Activated CD8-positive, alpha-beta memory T cell treated with anti-CD3 and anti-CD28 coated beads, Interleukin-2, amount 50 U/mL, for 24 hours (primary cell): ENCODE data around the gene SULT1A2.
"Not testable (repeated sequence)": the region's sequence is repeated elsewhere in the genome, so short reads cannot be mapped to it uniquely, and the experiment has no call there.

ENCODE experiments used
- DNase-seq: peaks from one replicate; pipeline ENCODE4 v3.0.0-alpha.2; 2020; ENCODE audit errors: extremely low read depth

Gene SULT1A2

DNA sequence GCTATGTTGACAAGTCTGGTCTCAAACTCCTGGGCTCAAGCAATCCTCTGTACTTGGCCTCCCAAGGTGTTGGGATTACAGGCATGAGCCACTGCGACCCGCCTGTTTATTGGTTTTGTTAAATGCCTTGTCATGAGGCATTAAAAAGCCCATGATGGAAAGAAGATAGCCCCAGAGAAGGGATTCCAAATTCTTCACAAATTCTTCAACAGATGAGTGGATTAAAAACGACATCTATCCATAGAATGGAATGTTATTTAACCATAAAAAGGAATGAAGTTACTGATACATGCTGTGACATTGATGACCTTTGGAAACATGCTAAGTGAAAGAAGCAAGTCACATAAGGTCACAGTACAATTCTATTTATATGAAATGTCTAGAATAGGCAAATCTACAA is 38.4 kb downstream of the SULT1A2 start:
- DNase-seq: no peak

DNA sequence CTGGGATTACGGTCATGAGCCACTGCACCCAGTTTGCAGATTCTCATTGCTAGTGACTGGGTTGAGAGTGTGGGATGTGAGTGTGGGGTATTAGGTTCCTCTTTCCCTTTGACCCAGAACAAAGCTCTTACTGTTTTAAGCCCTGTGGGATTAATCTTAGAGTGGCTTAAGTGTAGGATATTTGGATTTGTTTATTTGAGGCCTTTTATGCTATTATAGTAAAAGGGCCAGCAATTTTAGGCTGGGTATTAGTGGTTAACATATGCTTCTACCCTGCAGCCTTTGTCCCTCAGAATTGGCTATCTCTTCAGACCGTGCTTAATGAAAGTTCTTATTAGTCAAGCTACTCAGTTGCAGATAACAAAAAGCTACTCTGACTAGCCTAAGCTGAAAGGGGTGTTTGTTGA is 39.9 kb downstream of the SULT1A2 start:
- no peak for DNase-seq

DNA sequence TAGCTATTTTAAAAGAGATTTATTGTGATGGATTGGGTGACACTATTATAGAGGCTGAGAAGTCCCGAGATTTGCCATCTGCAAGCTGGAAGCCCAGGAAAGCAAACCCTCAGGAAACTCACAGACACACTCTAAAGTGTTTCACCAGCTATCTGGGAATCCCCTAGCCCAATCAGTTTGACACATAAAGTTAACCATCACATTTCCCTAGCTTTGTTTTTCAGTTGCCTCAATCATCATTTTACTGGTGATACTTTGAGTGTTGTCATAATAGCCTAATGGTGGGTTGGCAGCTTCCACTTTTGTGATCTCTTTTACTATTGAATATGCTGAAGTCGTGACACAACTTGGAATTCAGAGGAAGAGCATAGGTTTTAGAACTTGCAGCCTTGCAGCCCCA is 41.3 kb downstream of the SULT1A2 start:
- no peak for DNase-seq

DNA sequence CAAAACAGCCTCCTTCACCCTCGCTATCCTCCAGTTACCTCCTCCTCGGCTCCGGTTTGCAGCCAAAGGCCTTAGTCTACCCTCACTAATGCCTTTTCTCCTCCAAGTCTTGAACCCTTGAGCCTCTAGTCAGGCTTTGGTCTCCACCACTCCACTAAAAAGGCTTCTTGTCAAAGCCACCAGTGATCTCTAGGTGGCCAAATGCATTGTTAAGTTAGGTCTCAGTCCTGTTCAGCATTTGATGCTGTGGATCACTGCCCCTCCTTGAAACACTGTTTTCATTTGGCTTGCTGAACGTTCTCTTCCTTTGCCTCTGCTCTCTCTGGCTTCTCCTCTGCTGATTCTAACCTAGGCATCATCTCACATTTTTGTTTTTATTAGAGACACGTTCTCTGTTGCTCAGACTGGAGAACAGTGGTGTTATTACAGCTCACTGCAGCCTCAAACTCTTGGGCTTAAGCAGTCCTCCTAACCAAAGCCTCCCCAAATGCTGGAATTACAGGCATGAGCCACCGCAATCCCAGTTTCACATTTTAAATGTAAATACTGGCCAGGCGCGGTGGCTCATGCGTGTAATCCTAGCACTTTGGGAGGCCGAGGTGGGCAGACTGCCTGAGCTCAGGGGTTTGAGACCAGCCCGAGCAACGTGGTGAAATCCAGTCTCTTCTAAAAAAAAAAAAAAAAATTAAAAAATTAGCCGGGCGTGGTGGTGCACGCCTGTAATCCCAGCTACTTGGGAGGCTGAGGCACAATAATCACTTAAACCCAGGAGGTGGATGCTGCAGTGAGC is 42.0 kb downstream of the SULT1A2 start:
- no peak for DNase-seq

DNA sequence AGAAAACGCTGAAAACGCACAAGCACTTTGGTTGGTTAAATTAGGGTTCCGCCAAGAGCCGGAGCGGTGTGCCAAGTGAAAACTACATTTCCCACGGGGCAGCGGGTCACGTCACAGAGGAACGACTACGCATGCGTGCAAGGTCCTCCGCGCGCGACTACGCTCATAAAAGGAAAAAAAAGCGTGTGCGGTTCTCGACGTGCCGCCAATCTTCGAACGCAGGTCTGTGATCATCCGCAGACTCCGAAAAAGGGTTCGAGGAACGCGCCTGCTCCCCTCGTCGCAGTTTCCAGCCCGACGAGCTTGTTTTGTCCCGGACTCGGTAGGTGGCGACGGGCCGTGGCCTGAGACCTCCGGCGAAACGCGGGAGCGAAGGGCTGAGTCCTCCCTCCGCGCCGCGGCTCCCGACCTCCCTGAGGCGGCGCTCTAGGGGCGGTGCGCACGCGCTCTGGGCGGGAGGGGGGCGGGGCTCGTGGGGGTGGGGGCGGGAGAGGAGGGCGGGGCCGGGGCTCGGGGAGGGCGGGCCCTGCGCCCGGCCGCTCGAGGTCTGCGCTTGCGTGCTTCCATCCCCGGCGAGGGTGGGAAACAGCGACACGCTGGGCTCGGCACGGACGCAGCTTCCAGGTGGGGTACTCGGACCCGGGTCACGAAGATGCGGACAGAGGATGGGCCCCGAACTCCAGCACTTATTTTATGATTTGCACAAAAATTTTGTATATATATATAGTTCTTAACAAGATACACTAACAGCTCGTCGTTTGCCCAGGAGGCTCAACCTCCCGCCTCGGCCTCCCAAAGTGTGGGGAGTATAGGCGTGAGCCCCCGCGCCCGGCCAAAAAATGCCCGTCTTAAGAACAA is 42.8 kb downstream of the SULT1A2 start, which contains the start of gene SGF29:
TSS of gene SGF29 (plus strand) at position 145 of the 858 bp plus-strand sequence. CDS start 27,150 bp downstream, outside the sequence.
- DNase-seq: peak; percentile 87

DNA sequence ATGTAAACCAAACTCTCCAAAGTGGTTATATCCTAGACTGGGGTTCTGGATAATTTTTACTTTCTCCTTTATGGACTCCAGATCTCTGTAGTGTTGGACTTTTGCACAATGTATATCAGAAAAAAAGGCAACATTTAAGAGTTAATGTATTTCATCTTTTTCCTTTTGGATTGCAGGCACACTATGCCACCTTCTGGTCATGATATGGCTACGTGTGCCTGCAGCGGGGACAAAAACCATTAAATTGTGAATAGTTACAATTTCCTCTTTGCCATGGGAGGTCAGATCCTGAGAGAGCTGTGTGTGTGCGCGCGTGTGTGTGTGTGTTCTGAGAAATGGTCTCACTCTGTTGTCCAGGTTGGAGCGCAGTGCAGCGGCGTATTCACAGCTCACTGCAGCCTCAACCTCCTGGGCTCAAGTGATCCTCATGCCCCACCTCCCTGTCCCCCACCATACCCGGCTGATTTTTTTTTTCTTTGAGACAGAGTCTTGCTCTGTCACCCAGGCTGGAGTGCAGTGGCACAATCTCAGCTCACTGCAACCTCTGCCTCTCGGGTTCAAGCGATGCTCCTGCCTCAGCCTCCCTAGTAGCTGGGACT is 47.5 kb downstream of the SULT1A2 start:
- no peak for DNase-seq

DNA sequence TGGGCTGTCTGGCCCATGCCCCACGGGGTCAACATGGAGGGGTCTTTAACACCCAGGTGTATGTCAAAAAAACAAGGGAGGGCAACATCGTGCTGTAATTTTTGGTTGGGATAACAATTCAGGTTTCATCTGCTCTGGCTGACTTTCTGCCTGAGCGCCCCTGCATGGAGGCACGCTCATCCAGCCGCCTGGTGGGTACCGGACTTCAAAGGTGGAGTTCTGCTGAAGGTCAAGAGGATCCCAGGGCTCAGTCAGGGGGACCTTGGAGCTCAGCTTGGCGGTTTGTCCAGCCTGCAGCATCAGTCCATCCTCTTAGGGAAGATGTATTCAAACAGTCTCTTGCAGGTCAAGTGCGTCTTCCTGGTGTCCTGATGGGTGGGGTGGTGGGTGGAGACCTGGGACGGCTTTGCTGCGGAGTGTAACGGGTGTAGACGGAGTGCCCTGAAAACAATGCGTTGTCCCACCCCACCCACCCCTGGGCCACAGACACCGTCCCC is 48.5 kb downstream of the SULT1A2 start:
- no peak for DNase-seq

DNA sequence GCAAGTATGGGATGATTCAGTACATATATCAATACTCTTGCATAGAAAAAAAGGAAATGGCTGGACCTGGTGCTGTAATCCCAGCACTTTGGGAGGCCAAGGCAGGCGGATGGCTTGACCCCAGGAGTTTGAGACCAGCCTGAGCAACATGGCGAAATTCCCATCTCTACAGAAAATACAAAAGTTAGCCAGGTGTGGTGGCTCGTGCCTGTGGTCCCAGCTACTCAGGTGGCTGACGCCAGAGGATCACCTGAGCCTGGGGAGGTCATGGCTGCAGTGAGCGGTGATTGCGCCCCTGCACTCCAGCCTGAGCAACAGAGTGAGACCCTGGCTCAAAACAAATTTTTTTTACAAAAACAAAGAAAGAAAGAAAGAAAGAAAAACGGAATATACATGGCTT is 50.2 kb downstream of the SULT1A2 start:
- DNase-seq: no peak

DNA sequence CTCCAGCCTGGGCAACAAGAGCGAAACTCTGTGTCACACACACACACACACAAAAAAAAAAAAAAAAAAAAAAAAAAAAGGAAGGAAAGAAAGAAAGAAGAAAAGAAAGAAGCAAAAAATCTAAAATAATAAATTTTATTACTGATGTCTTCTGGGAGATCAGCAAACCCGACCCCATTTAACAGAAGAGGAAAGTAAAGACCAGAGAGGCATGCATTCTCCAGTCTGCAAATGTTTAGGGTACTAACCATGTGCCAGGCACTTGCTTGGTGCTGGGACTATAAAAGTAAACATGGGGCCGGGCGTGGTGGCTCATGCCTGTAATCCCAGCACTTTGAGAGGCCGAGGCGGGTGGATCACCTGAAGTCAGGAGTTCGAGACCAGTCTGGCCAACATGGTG is 50.9 kb downstream of the SULT1A2 start:
- DNase-seq: not testable (repeated sequence)

DNA sequence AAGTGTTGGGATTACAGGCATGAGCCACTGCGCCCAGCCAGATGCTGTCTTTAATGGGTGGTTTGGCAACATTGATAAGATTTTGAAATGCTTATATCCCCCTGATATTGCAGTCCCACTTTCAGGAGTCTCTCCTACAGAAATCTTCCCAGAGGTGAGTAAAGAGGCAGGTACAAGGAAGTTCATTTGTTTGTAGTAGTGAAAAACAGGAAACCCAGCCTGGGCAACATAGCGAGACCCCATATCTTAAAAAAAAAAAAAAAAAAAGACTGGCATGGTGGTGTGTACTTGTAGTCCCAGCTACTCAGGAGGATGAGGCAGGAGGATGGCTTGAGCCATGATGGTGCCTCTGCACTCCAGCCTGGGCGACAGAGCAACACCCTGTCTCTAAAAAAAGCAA is 51.9 kb downstream of the SULT1A2 start:
- no peak for DNase-seq

DNA sequence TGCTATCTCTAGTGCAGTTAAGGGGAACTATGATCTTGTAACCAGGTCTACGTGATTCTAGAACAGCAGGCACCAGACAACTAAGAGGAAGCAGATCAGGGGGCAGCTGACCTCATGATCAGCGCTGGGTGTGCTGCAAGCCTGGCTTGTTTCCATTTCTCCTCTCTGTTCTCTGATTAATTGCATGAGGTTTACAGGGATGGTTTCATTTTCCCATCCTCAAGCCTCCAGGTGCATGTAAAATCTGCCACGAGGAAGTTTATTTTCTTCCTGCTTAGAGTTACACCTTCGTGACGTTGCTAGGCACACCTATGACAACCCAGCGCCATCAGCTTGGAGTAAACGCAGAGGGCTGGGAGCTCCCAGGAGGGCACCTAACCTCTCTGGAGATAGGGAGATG is 53.8 kb downstream of the SULT1A2 start:
- no peak for DNase-seq

DNA sequence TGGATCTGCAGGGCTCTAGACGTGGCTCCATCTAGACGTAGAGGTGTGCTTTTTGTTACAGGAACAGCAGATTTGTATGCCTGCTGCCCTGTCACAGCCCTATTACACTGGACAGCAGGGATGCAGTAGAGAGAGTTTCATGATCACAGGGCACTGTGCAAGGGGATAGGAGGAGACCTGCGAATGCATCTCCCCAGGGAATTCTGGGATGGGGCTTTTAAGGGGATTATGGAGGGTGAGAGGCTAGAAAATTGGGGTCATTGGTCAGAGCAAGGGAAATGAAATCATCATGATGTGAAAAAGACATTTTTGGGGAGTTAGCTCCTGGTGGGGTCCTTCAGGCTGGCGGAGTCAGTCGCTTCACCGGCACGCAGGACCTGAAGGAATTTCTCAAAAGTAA is 54.2 kb downstream of the SULT1A2 start:
- no peak for DNase-seq
